HepG2 (cell line): ENCODE data around the gene NXT1. TPM values are rescaled to one million over a fixed set of nuclear protein-coding genes. Genes with fewer than 3 reads are reported as not detected.

Experiments
- ATF1 ChIP-seq: IDR thresholded peaks from 2 replicates; pipeline ENCODE4 v1.6.1; 2016; ENCODE audit warnings: mild to moderate bottlenecking, control low read depth
- CREB3 ChIP-seq: sonication (generic); formaldehyde crosslinking; IDR thresholded peaks from 2 replicates; pipeline ENCODE4 v1.5.0; 2020; ENCODE audit warnings: missing genetic modification reagents
- IRF2 ChIP-seq: IDR thresholded peaks from 2 replicates; pipeline ENCODE4 v1.6.1; 2018; ENCODE audit warnings: missing genetic modification reagents, missing compliant biosample characterization
- KIAA2018 ChIP-seq: sonication (generic); formaldehyde crosslinking; IDR thresholded peaks from 2 replicates; pipeline ENCODE4 v1.5.0; 2020; ENCODE audit warnings: mild to moderate bottlenecking, missing genetic modification reagents, borderline replicate concordance
- RAD51 ChIP-seq: fragments of 450-650 bp; IDR thresholded peaks from 2 replicates; pipeline ENCODE4 v1.6.1; 2016; ENCODE audit warnings: borderline replicate concordance
- SAFB2 ChIP-seq: sonication (generic); formaldehyde crosslinking; IDR thresholded peaks from 2 replicates; pipeline ENCODE4 v1.5.1; 2020; ENCODE audit warnings: missing genetic modification reagents, low read depth, mild to moderate bottlenecking, borderline replicate concordance
- SIX4 ChIP-seq: sonication (generic); formaldehyde crosslinking; IDR thresholded peaks from 2 replicates; pipeline ENCODE4 v1.4.0; 2020; ENCODE audit warnings: missing genetic modification reagents
- SMARCC2 ChIP-seq: fragments of 450-650 bp; IDR thresholded peaks from 2 replicates; pipeline ENCODE4 v1.6.1; 2017; ENCODE audit warnings: antibody characterized with exemption, mild to moderate bottlenecking
- SNAI1 ChIP-seq: sonication (generic); formaldehyde crosslinking; IDR thresholded peaks from 2 replicates; pipeline ENCODE4 v1.5.0; 2020; ENCODE audit warnings: mild to moderate bottlenecking, missing genetic modification reagents, borderline replicate concordance
- ZNF18 ChIP-seq: sonication (generic); formaldehyde crosslinking; IDR thresholded peaks from 2 replicates; pipeline ENCODE4 v1.8.0; 2022; ENCODE audit warnings: mild to moderate bottlenecking, missing genetic modification reagents; ENCODE audit not compliant: insufficient replicate concordance
- ZSCAN9 ChIP-seq: IDR thresholded peaks from 2 replicates; pipeline ENCODE4 v1.6.1; 2016; ENCODE audit warnings: borderline replicate concordance
- ZXDC ChIP-seq: sonication (generic); formaldehyde crosslinking; IDR thresholded peaks from 2 replicates; pipeline ENCODE4 v1.5.0; 2020; ENCODE audit warnings: mild to moderate bottlenecking, missing genetic modification reagents
- polyA plus RNA-seq, 8 experiments: library from polyadenylated mRNA; depleted of rRNA in 3 of 8; stranded (reverse) in 7 of 8; unstranded in 1 of 8; fragments of >200 nt; fragmentation: Illumina TruSeq in 4 of 8; extraction: Trizol in 4 of 8; gene quantifications; 2 replicates each; pipeline versions ENCODE4 v1.2.1 to v1.2.3, GENCODE V29; 2011 to 2016; ENCODE audit warnings: low read depth in 4 of 8, missing spikeins in 1 of 8, mixed read lengths in 1 of 8; ENCODE audit not compliant: insufficient read depth in 1 of 8
- total RNA-seq, 5 experiments: library from RNA; depleted of rRNA; stranded (reverse); fragments of >200 nt; fragmentation: Illumina TruSeq; extraction: Trizol; gene quantifications; 2 replicates each; pipeline ENCODE4 v1.2.3, GENCODE V29; 2016; ENCODE audit warnings: low read depth in 1 of 5

Gene NXT1
- total and polyA plus RNA-seq, 2 of the 13 experiments (the other 11 are each of a cell fraction or from before 2014, with no cell fraction given): 35.6 to 65.9 TPM

GRCh38 chr20:23350904-23351838 is 580 bp downstream of the NXT1 start (continued):
- peak; percentile 48; the same call in 1 of the 2 replicates for TF ChIP-seq SIX4 (CRISPR knock-in tag)
- TF ChIP-seq SAFB2 (CRISPR knock-in tag): no peak
- no peak for TF ChIP-seq RAD51
- no peak for TF ChIP-seq ZXDC (CRISPR knock-in tag)
- no peak for TF ChIP-seq CREB3 (CRISPR knock-in tag)
- no peak for TF ChIP-seq SNAI1 (CRISPR knock-in tag)
- no peak for TF ChIP-seq KIAA2018 (CRISPR knock-in tag)
- TF ChIP-seq SMARCC2: no peak
- no peak for TF ChIP-seq ZSCAN9
- TF ChIP-seq ZNF18 (CRISPR knock-in tag): peak; percentile 10
- TF ChIP-seq ATF1 (CRISPR knock-in tag): no peak
- peak; percentile 60; the same call in 1 of the 2 replicates for TF ChIP-seq IRF2 (CRISPR knock-in tag)
